SK-N-SH (cell line): ENCODE results near the gene DMD. TPM values are rescaled to one million over a fixed set of nuclear protein-coding genes. Genes with fewer than 3 reads are reported as not detected.

Experiments used
- CTCF ChIA-PET: fragments of 300-600, 350-600 bp; formaldehyde crosslinking; extraction: SDS; loops from one replicate; lab custom pipeline; 2021; lab: Yijun Ruan, JAX
- POLR2A ChIA-PET: fragments of 350-600 bp; sonication (Branson Sonifier 250); formaldehyde crosslinking; extraction: SDS; loops from one replicate; lab custom pipeline; 2020; ENCODE audit warnings: antibody characterized with exemption, inconsistent platforms; lab: Yijun Ruan, JAX
- DNase-seq: peaks from one replicate; pipeline ENCODE4 v3.0.0; 2012
- H2AFZ ChIP-seq: fragments of 200-600 bp; sonication (generic); 2 replicates; pipeline ENCODE4 v1.8.1; 2016; ENCODE audit warnings: antibody characterized with exemption, mild to moderate bottlenecking, low read depth
- H3F3A ChIP-seq: fragments of 200-600 bp; sonication (generic); replicated peaks from 2 replicates; pipeline ENCODE3; 2016; ENCODE audit warnings: antibody characterized with exemption, mild to moderate bottlenecking; ENCODE audit not compliant: insufficient read depth
- H3K27ac ChIP-seq, 2 experiments: fragments of 200-500 bp in 1 of 2; fragments of 200-600 bp in 1 of 2; sonication (Bioruptor generic) in 1 of 2; sonication (generic), shearing (Covaris generic) in 1 of 2; 2 replicates each; pipeline versions ENCODE4 v1.5.1 to v1.6.1; 2014 to 2016; ENCODE audit warnings: low read depth in 2 of 2, inconsistent platforms in 1 of 2, low read length in 1 of 2, mild to moderate bottlenecking in 1 of 2, mixed read lengths in 1 of 2
- H3K27me3 ChIP-seq: fragments of 200-600 bp; sonication (generic), shearing (Covaris generic); 2 replicates; pipeline ENCODE4 v1.6.1; 2016; ENCODE audit warnings: mixed run types; ENCODE audit not compliant: insufficient read depth
- H3K36me3 ChIP-seq, 2 experiments: fragments of 200-500 bp in 1 of 2; fragments of 200-600 bp in 1 of 2; sonication (Bioruptor generic) in 1 of 2; sonication (generic) in 1 of 2; replicated peaks in 1 of 2; 2 replicates each; pipeline versions ENCODE3 to v1.5.1; 2014 to 2016; ENCODE audit warnings: low read length in 1 of 2, mild to moderate bottlenecking in 1 of 2; ENCODE audit not compliant: insufficient read depth in 2 of 2, control insufficient read depth in 1 of 2
- H3K4me1 ChIP-seq, 2 experiments: fragments of 200-500 bp in 1 of 2; fragments of 200-600 bp in 1 of 2; sonication (Bioruptor generic) in 1 of 2; sonication (generic), shearing (Covaris generic) in 1 of 2; 2 replicates each; pipeline versions ENCODE4 v1.5.1 to v1.6.1; 2014 to 2016; ENCODE audit warnings: low read depth in 1 of 2, low read length in 1 of 2, mixed run types in 1 of 2; ENCODE audit not compliant: insufficient read depth in 2 of 2, control insufficient read depth in 1 of 2
- H3K4me2 ChIP-seq: fragments of 200-600 bp; sonication (generic), shearing (Covaris generic); 2 replicates; pipeline ENCODE4 v1.6.1; 2017; ENCODE audit warnings: mixed run types
- H3K4me3 ChIP-seq, 2 experiments: fragments of 200-500 bp in 1 of 2; fragments of 200-600 bp in 1 of 2; sonication (Bioruptor generic) in 1 of 2; sonication (generic), shearing (Covaris generic) in 1 of 2; 2 replicates each; pipeline versions ENCODE4 v1.5.1 to v1.8.1; 2014 to 2016; ENCODE audit warnings: low read depth in 2 of 2, inconsistent platforms in 1 of 2, low read length in 1 of 2, mild to moderate bottlenecking in 1 of 2, mixed read lengths in 1 of 2, moderate library complexity in 1 of 2
- H3K79me2 ChIP-seq: fragments of 200-600 bp; sonication (generic); 2 replicates; pipeline ENCODE4 v1.8.1; 2017; ENCODE audit warnings: mild to moderate bottlenecking; ENCODE audit not compliant: insufficient read depth
- H3K9ac ChIP-seq: fragments of 200-600 bp; sonication (generic); 2 replicates; pipeline ENCODE4 v1.6.1; 2017; ENCODE audit warnings: mixed run types
- H3K9me2 ChIP-seq: fragments of 200-600 bp; sonication (generic); 2 replicates; pipeline ENCODE4 v1.6.1; 2017; ENCODE audit warnings: mixed run types
- H3K9me3 ChIP-seq: fragments of 200-600 bp; sonication (generic); 2 replicates; pipeline ENCODE4 v1.6.1; 2017; ENCODE audit warnings: mixed run types, mild to moderate bottlenecking, moderate library complexity
- H4K20me1 ChIP-seq: fragments of 200-600 bp; sonication (generic); 2 replicates; pipeline ENCODE4 v1.6.1; 2017; ENCODE audit warnings: mild to moderate bottlenecking, mixed run types; ENCODE audit not compliant: insufficient read depth
- CTCF ChIP-seq: fragments of 200-600 bp; sonication (generic); IDR thresholded peaks from 2 replicates; pipeline ENCODE4 v1.6.1; 2017; ENCODE audit warnings: antibody characterized with exemption, mild to moderate bottlenecking, moderate library complexity
- ELF1 ChIP-seq: IDR thresholded peaks from 2 replicates; pipeline ENCODE4 v1.4.0; 2012
- EP300 ChIP-seq, 2 experiments: IDR thresholded peaks; 2 replicates each; pipeline versions ENCODE4 v1.4.0 to v1.6.1; 2012; ENCODE audit warnings: borderline replicate concordance in 1 of 2, low read depth in 1 of 2, low read length in 1 of 2
- FOXM1 ChIP-seq: IDR thresholded peaks from 2 replicates; pipeline ENCODE4 v1.4.0; 2012; ENCODE audit warnings: low read depth, mild to moderate bottlenecking
- GATA2 ChIP-seq: sonication (generic); formaldehyde crosslinking; IDR thresholded peaks from 2 replicates; pipeline ENCODE4 v1.5.0; 2020; ENCODE audit warnings: mild to moderate bottlenecking, missing genetic modification reagents
- RAD21 ChIP-seq: IDR thresholded peaks from 2 replicates; pipeline ENCODE4 v1.6.1; 2012; ENCODE audit warnings: mild to moderate bottlenecking, low read length
- RCOR1 ChIP-seq: fragments of 150-350 bp; IDR thresholded peaks from 2 replicates; pipeline ENCODE4 v1.6.1; 2017; ENCODE audit warnings: antibody characterized with exemption, low read length
- RFX5 ChIP-seq: IDR thresholded peaks from 2 replicates; pipeline ENCODE4 v1.6.1; 2012; ENCODE audit warnings: mild to moderate bottlenecking, improper control_type of control experiment, low read length
- SMC3 ChIP-seq: IDR thresholded peaks from 2 replicates; pipeline ENCODE4 v1.6.1; 2012; ENCODE audit warnings: low read depth, low read length, improper control_type of control experiment
- YY1 ChIP-seq: IDR thresholded peaks from 2 replicates; pipeline ENCODE4 v1.4.0; 2012; ENCODE audit warnings: low read depth, mild to moderate bottlenecking
- WGBS: methylation state at CpG from one replicate; pipeline ENCODE4 v1.1.6; 2017; ENCODE audit warnings: low lambda C conversion rate; 5-methylcytosine and 5-hydroxymethylcytosine counted together
- polyA plus RNA-seq, 3 experiments: library from polyadenylated mRNA; depleted of rRNA; stranded (reverse); fragments of >200 nt; gene quantifications; 2 replicates each; pipeline ENCODE4 v1.2.3, GENCODE V29; 2012
- TF ChIP-seq, protein P1 (sequence below): IDR thresholded peaks from 2 replicates; pipeline ENCODE4 v1.4.0; 2012; ENCODE audit warnings: low read depth

DMD gene
- polyA plus RNA-seq, 1 of the 3 experiments (the other 2 are of a cell fraction): 3.9 TPM

DNA sequence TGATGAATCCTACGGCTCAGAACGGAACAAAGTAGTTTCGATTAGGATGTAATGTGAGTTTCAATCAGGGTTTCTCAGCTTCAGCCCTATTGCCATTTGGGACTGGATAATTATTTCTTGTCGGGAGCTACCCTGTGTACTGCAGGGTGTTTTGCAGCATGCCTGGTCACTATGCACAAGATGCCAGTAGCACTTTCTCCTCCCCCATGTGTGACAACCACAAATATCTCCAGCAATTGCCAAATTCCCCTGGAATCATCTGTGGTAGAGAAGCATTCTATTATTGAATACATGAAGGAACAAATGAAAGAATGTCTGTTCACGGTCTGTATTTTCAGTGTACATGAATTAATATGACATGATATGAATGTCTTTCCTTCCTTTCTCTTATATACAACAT is 1356.6 kb downstream of the DMD start (continued):
- TF ChIP-seq RAD21 (no peak), FOXM1 (no peak), RFX5 (no peak), CTCF (no peak)
- TF ChIP-seq, protein P1, sequence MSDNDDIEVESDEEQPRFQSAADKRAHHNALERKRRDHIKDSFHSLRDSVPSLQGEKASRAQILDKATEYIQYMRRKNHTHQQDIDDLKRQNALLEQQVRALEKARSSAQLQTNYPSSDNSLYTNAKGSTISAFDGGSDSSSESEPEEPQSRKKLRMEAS: no peak

DNA sequence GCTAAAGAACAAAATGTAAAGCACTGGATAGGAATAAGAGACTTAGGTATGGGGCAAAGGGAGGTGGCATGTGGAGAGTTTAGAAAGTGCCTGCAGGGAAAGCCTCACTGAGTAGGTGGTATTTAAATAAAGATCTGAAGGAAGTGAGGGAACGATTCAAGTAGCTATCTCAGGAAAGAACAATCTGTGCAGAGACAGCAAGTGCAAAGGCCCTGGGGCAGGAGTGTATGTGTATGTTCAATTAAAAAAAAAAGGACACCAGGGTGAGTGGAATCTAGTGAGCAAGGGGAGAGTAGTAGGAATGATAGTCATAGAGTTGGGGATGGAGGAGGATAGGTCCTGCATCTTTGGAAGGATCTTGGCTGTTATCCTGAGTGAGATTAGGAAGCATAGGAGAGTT is 1359.6 kb downstream of the DMD start:
- 7% methylated on average over 1 of the region's 1 CpG for WGBS
- DNase-seq: no peak
- H3K27ac ChIP-seq: no peak overlapping the region
- H3F3A ChIP-seq: no peaks in the 10 kb centered on the region
- H3K9ac ChIP-seq: no peak overlapping the region
- H3K4me3 ChIP-seq: no peak overlapping the region
- POLR2A ChIA-PET: no interaction called here
- H3K9me3 ChIP-seq: no peaks in the 10 kb centered on the region
- no peaks in the 10 kb centered on the region for H3K9me2 ChIP-seq
- no peak overlapping the region for H2AFZ ChIP-seq
- no peaks in the 10 kb centered on the region for H3K27me3 ChIP-seq
- H3K4me2 ChIP-seq: no peak overlapping the region
- H3K79me2 ChIP-seq: no peaks in the 10 kb centered on the region
- no peak for TF ChIP-seq RFX5
- TF ChIP-seq SMC3: no peak
- TF ChIP-seq, all 33 proteins: peak for 0
- Histone ChIP-seq H3K4me1 (no peaks in the 10 kb centered on the region), H3K36me3 (no peaks in the 10 kb centered on the region), H4K20me1 (no peaks in the 10 kb centered on the region)
- CTCF ChIA-PET: no interaction called here

DNA sequence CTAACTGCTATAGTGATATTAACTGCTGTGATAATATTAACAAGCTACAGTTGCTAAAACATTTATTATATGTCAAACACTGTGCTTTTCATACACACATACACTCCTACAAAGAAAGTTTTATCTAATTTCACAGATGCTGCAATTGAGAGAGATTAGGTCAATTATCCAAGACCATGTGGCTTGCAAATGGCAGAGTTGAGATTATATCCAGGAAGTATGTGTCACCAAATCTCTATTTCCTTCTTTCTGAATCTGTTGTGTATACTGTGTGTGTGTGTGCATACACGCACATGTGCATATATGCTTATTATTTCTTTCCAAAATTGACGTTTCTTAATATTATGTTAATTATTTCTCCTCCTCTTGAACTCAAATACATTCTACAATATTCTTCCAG is 1363.6 kb downstream of the DMD start:
- POLR2A ChIA-PET: no interaction called here
- H3K4me2 ChIP-seq: no peak overlapping the region
- H3K27me3 ChIP-seq: no peaks in the 10 kb centered on the region
- H3K4me3 ChIP-seq: no peak overlapping the region
- H3K79me2 ChIP-seq: no peaks in the 10 kb centered on the region
- H3K27ac ChIP-seq: peak overlapping the region in 1 of 2 experiments; percentile 14; a peak in 1 of 4 replicates
- DNase-seq: peak; percentile 9
- H3F3A ChIP-seq: no peaks in the 10 kb centered on the region
- WGBS: 23% methylated on average over 2 of the region's 2 CpGs
- no peaks in the 10 kb centered on the region for H4K20me1 ChIP-seq
- no peaks in the 10 kb centered on the region for H3K9me2 ChIP-seq
- H3K4me1 ChIP-seq: no peaks in the 10 kb centered on the region
- no peak overlapping the region for H2AFZ ChIP-seq
- TF ChIP-seq ELF1: no peak
- TF ChIP-seq RCOR1: peak; percentile 12; the same call in 1 of the 2 replicates
- no peak for TF ChIP-seq YY1
- peak; percentile 52; the same call in 1 of the 2 replicates for TF ChIP-seq GATA2 (CRISPR knock-in tag)
- TF ChIP-seq EP300 (IDR thresholded peaks at IDR 0.05; ENCODE audit: borderline replicate concordance in 1 of 2, low read depth in 1 of 2, low read length in 1 of 2): peak in 1 of 2 experiments; percentile 50; a peak in 1 of 4 replicates
- H3K9ac ChIP-seq: no peak overlapping the region
- CTCF ChIA-PET: interaction anchor here (1.6 kb wide), 1 partner anchor 11 kb away, joined by 3 read pairs; no protein-coding TSS in a partner anchor
- no peaks in the 10 kb centered on the region for H3K36me3 ChIP-seq
- H3K9me3 ChIP-seq: no peaks in the 10 kb centered on the region
